HepG2 (cell line): Measurements from ENCODE around the gene TRIM59. TPM values are rescaled to one million over a fixed set of nuclear protein-coding genes. Genes with fewer than 3 reads are reported as not detected.

Source experiments
- ATAC-seq: fragments of 200-7000 bp; cut with Tn5 transposase; 3 replicates; pipeline ENCODE4 v1.9.1; 2020; ENCODE audit warnings: mild to moderate bottlenecking, moderate library complexity
- BruUV-seq: library from RNA; stranded (reverse); fragments of 400-500 nt; replicated peaks from 2 replicates; lab custom pipeline; 2021; lab: Mats Ljungman, UMichigan
- CTCF ChIA-PET: fragments of 300-600 bp; formaldehyde crosslinking; extraction: SDS; loops from one replicate; lab custom pipeline; 2021; ENCODE audit warnings: low total read pairs, inconsistent platforms, low intra/inter-chr PET ratio; lab: Yijun Ruan, JAX
- POLR2A ChIA-PET: fragments of 350-600 bp; sonication (Branson Sonifier 250); formaldehyde crosslinking; loops from one replicate; lab custom pipeline; 2020; ENCODE audit warnings: antibody characterized with exemption, inconsistent platforms; lab: Yijun Ruan, JAX
- DNase-seq: peaks from one replicate; pipeline ENCODE4 v3.0.0-alpha.2; 2015; ENCODE audit warnings: low spot score
- FAIRE-seq: peaks from 3 replicates; lab custom pipeline; 2011; peaks lifted over from hg19 to GRCh38; lab: Jason Lieb, UNC
- H2AFZ ChIP-seq: one replicate; pipeline ENCODE4 v1.6.1; 2011; ENCODE audit warnings: low read length, inconsistent platforms
- H3K27ac ChIP-seq: fragments of 300-600 bp; 3 replicates; pipeline ENCODE4 v1.8.0; 2011; ENCODE audit warnings: mixed run types, mild to moderate bottlenecking, mixed read lengths, low read length, inconsistent platforms; ENCODE audit not compliant: insufficient read depth; ENCODE audit errors: extremely low read length
- H3K27me3 ChIP-seq, 2 experiments: fragments of 200-600 bp in 1 of 2; 2 replicates in 1 of 2; 3 replicates in 1 of 2; pipeline versions ENCODE4 v1.6.0 to v1.8.0; 2011; ENCODE audit warnings: low read length in 2 of 2, mild to moderate bottlenecking in 2 of 2, moderate library complexity in 2 of 2, inconsistent platforms in 1 of 2; ENCODE audit not compliant: insufficient read depth in 2 of 2, control insufficient read depth in 1 of 2
- H3K36me3 ChIP-seq, 2 experiments: fragments of 200-600 bp in 1 of 2; replicated peaks in 1 of 2; 2 replicates in 1 of 2; 3 replicates in 1 of 2; pipeline versions ENCODE4 v1.5.1 to v1.8.0; 2011; ENCODE audit warnings: low read length in 2 of 2, inconsistent platforms in 1 of 2; ENCODE audit not compliant: insufficient read depth in 2 of 2, control insufficient read depth in 1 of 2
- H3K4me1 ChIP-seq: 2 replicates; pipeline ENCODE4 v1.5.1; 2012; ENCODE audit warnings: low read length, inconsistent platforms; ENCODE audit not compliant: insufficient read depth
- H3K4me2 ChIP-seq: 2 replicates; pipeline ENCODE4 v1.6.0; 2011; ENCODE audit warnings: low read depth, low read length, inconsistent platforms
- H3K4me3 ChIP-seq, 3 experiments: fragments of 200-600 bp in 1 of 3; sonication (generic), shearing (Covaris generic) in 1 of 3; replicated peaks in 1 of 3; 2 replicates each; pipeline ENCODE4 v1.5.1; 2011 to 2016; ENCODE audit warnings: low read length in 3 of 3, inconsistent platforms in 2 of 3, low read depth in 2 of 3, mild to moderate bottlenecking in 2 of 3, control low read depth in 1 of 3, mixed read lengths in 1 of 3; ENCODE audit not compliant: insufficient read depth in 1 of 3
- H3K79me2 ChIP-seq: one replicate; pipeline ENCODE4 v1.6.1; 2011; ENCODE audit warnings: low read length, inconsistent platforms; ENCODE audit not compliant: insufficient read depth
- H3K9ac ChIP-seq: 2 replicates; pipeline ENCODE4 v1.6.0; 2011; ENCODE audit warnings: mild to moderate bottlenecking, low read depth, low read length, inconsistent platforms; ENCODE audit not compliant: insufficient read depth
- H3K9me3 ChIP-seq: 2 replicates; pipeline ENCODE4 v1.5.1; 2012; ENCODE audit warnings: mild to moderate bottlenecking, low read length
- H4K20me1 ChIP-seq: 2 replicates; pipeline ENCODE4 v1.6.0; 2011; ENCODE audit warnings: inconsistent platforms, mild to moderate bottlenecking, low read length, moderate library complexity; ENCODE audit not compliant: insufficient read depth
- ELF4 ChIP-seq: sonication (generic); formaldehyde crosslinking; IDR thresholded peaks from 2 replicates; pipeline ENCODE4 v1.5.0; 2020; ENCODE audit warnings: missing genetic modification reagents, mild to moderate bottlenecking, moderate library complexity, borderline replicate concordance
- HDAC1 ChIP-seq: sonication (generic); formaldehyde crosslinking; IDR thresholded peaks from 2 replicates; pipeline ENCODE4 v1.5.1; 2020; ENCODE audit warnings: mild to moderate bottlenecking, missing genetic modification reagents
- HNRNPK ChIP-seq: fragments of 200-400 bp; formaldehyde crosslinking; IDR thresholded peaks from 2 replicates; pipeline ENCODE4 v1.6.1; 2018; ENCODE audit warnings: low read length, low read depth, moderate library complexity, mild to moderate bottlenecking; ENCODE audit not compliant: poor library complexity, severe bottlenecking
- MED1 ChIP-seq: sonication (generic); formaldehyde crosslinking; IDR thresholded peaks from 2 replicates; pipeline ENCODE4 v1.4.0; 2020; ENCODE audit warnings: missing genetic modification reagents
- MED13 ChIP-seq: sonication (generic); formaldehyde crosslinking; IDR thresholded peaks from 2 replicates; pipeline ENCODE4 v1.5.0; 2020; ENCODE audit warnings: missing genetic modification reagents
- SMARCC2 ChIP-seq: fragments of 450-650 bp; IDR thresholded peaks from 2 replicates; pipeline ENCODE4 v1.6.1; 2017; ENCODE audit warnings: antibody characterized with exemption, mild to moderate bottlenecking
- SNAI1 ChIP-seq: sonication (generic); formaldehyde crosslinking; IDR thresholded peaks from 2 replicates; pipeline ENCODE4 v1.5.0; 2020; ENCODE audit warnings: mild to moderate bottlenecking, missing genetic modification reagents, borderline replicate concordance
- SYNCRIP ChIP-seq: fragments of 200-400 bp; formaldehyde crosslinking; IDR thresholded peaks from 2 replicates; pipeline ENCODE4 v1.6.1; 2018; ENCODE audit warnings: mild to moderate bottlenecking, low read depth, low read length; ENCODE audit not compliant: insufficient read depth
- TGIF2 ChIP-seq: IDR thresholded peaks from 2 replicates; pipeline ENCODE4 v1.6.1; 2016; ENCODE audit warnings: control low read depth, missing compliant biosample characterization
- ZFP82 ChIP-seq: sonication (generic); formaldehyde crosslinking; IDR thresholded peaks from 2 replicates; pipeline ENCODE4 v1.5.1; 2020; ENCODE audit warnings: mild to moderate bottlenecking, missing genetic modification reagents, borderline replicate concordance
- ZNF326 ChIP-seq: sonication (generic); formaldehyde crosslinking; IDR thresholded peaks from 2 replicates; pipeline ENCODE4 v1.4.0; 2020; ENCODE audit warnings: missing genetic modification reagents, borderline replicate concordance
- ZNF451 ChIP-seq: sonication (generic); formaldehyde crosslinking; IDR thresholded peaks from 2 replicates; pipeline ENCODE4 v1.5.0; 2020; ENCODE audit warnings: mild to moderate bottlenecking, missing genetic modification reagents
- ZNF589 ChIP-seq: sonication (generic); formaldehyde crosslinking; conservative IDR thresholded peaks from 2 replicates; pipeline ENCODE4 v1.8.0; 2022; ENCODE audit warnings: mild to moderate bottlenecking, moderate library complexity, missing genetic modification reagents
- ZNF7 ChIP-seq: IDR thresholded peaks from 2 replicates; pipeline ENCODE4 v1.6.1; 2016; ENCODE audit warnings: missing biosample characterization, missing genetic modification reagents
- ZNF737 ChIP-seq: sonication (generic); formaldehyde crosslinking; IDR thresholded peaks from 2 replicates; pipeline ENCODE4 v1.5.0; 2020; ENCODE audit warnings: missing genetic modification reagents, mild to moderate bottlenecking, borderline replicate concordance
- WGBS: methylation state at CpG from one replicate; pipeline ENCODE4 v1.1.6; 2017; ENCODE audit warnings: low lambda C conversion rate; 5-methylcytosine and 5-hydroxymethylcytosine counted together
- in situ Hi-C: cut with HindIII; loops from 2 replicates; pipeline ENCODE4 v1.10.0; 2017; ENCODE audit warnings: low pct_unique_long_range_greater_than_20kb; ENCODE audit not compliant: extremely low pct_ligation_motif_present
- intact Hi-C: fragments of 100-400 bp; cut with micrococcal nuclease; formaldehyde crosslinking; loops from one replicate; pipeline ENCODE4 v1.10.0; 2022; ENCODE audit not compliant: unreplicated experiment
- polyA plus RNA-seq, 8 experiments: library from polyadenylated mRNA; depleted of rRNA in 3 of 8; stranded (reverse) in 7 of 8; unstranded in 1 of 8; fragments of >200 nt; fragmentation: Illumina TruSeq in 4 of 8; extraction: Trizol in 4 of 8; gene quantifications; 2 replicates each; pipeline versions ENCODE4 v1.2.1 to v1.2.3, GENCODE V29; 2011 to 2016; ENCODE audit warnings: low read depth in 4 of 8, missing spikeins in 1 of 8, mixed read lengths in 1 of 8; ENCODE audit not compliant: insufficient read depth in 1 of 8
- total RNA-seq, 5 experiments: library from RNA; depleted of rRNA; stranded (reverse); fragments of >200 nt; fragmentation: Illumina TruSeq; extraction: Trizol; gene quantifications; 2 replicates each; pipeline ENCODE4 v1.2.3, GENCODE V29; 2016; ENCODE audit warnings: low read depth in 1 of 5
- TF ChIP-seq, protein P1 (sequence below): sonication (generic); formaldehyde crosslinking; conservative IDR thresholded peaks from 2 replicates; pipeline ENCODE4 v1.4.0; 2020; ENCODE audit warnings: missing genetic modification reagents

TRIM59 gene
- total and polyA plus RNA-seq, 2 of the 13 experiments (the other 11 are each of a cell fraction or from before 2014, with no cell fraction given): 1.3 to 3.2 TPM

DNA sequence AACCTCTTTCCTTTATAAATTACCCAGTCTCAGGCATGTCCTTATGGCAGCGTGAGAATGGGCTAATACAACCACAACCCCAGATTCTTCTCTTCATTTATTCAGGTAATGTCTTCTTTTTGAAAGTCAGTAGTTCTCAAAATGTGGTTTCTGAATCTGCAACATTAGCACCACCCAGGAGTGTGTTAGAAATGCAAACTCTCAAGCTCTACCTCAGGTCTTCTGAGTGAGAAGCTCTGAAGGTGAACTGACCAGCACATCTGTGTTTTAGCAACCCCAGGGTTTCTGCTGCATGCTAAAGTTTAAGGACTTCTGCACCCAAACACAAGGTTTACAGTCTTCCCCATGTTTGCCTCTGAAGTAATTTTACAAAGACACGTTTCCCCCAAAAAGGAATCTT lies 22.3 kb upstream of the TRIM59 start (continued):
- TF ChIP-seq MED13 (CRISPR knock-in tag): no peak
- TF ChIP-seq, protein P1, sequence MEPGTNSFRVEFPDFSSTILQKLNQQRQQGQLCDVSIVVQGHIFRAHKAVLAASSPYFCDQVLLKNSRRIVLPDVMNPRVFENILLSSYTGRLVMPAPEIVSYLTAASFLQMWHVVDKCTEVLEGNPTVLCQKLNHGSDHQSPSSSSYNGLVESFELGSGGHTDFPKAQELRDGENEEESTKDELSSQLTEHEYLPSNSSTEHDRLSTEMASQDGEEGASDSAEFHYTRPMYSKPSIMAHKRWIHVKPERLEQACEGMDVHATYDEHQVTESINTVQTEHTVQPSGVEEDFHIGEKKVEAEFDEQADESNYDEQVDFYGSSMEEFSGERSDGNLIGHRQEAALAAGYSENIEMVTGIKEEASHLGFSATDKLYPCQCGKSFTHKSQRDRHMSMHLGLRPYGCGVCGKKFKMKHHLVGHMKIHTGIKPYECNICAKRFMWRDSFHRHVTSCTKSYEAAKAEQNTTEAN: no peak
- no peak for TF ChIP-seq SYNCRIP
- TF ChIP-seq ZNF7 (CRISPR knock-in tag): no peak
- TF ChIP-seq ZNF326 (CRISPR knock-in tag): no peak

DNA sequence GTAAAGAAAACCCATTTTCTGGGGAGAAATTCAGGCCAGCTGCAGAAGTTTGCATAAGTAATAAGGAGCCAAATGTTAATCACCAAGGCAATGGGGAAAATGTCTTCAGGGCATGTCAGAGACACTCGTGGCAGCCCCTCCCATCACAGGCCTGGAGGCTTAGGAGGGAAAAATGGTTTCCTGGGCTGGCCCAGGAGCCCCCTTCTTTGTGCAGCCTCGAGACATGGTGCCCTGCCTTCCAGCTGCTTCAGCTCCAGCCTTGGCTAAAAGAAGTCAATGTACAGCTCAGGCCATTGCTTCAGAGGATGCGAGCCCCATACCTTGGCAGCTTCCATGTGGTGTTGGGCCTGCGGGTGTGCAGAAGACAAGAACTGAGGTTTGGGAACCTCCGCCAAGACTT lies 20.6 kb upstream of the TRIM59 start:
- Histone ChIP-seq H3K79me2 (no peaks in the 10 kb centered on the region), H3K36me3 (no peaks in the 10 kb centered on the region), H3K27ac (no peak overlapping the region), H3K4me3 (no peak overlapping the region), H2AFZ (no peak overlapping the region), H3K9ac (no peak overlapping the region), H3K4me1 (no peaks in the 10 kb centered on the region), H3K4me2 (no peak overlapping the region), H3K27me3 (no peaks in the 10 kb centered on the region), H4K20me1 (no peaks in the 10 kb centered on the region), H3K9me3 (peaks cover 19% of the 10 kb centered on the region)
- in situ Hi-C loops (no loop called here), intact Hi-C loops (no loop called here)
- TF ChIP-seq ZNF589 (CRISPR knock-in tag) (no peak), SYNCRIP (no peak), ZFP82 (CRISPR knock-in tag) (no peak), ZNF737 (CRISPR knock-in tag) (no peak), MED1 (CRISPR knock-in tag) (no peak), TGIF2 (CRISPR knock-in tag) (no peak), HNRNPK (no peak), SNAI1 (CRISPR knock-in tag) (no peak), ZNF451 (CRISPR knock-in tag) (no peak), SMARCC2 (no peak), HDAC1 (CRISPR knock-in tag) (no peak), ELF4 (no peak)
- CTCF ChIA-PET: no interaction called here
- WGBS: 25% methylated on average over 4 of the region's 5 CpGs
- POLR2A ChIA-PET: no interaction called here
- FAIRE-seq (no peak), DNase-seq (no peak), ATAC-seq (no peak)
- no TSS peak for BruUV-seq
